D721Med (cell line): ENCODE measurements around the gene TOMM6.
"Not testable (repeated sequence)": the region's sequence is repeated elsewhere in the genome, so short reads cannot be mapped to it uniquely, and the experiment has no call there.

ENCODE experiments used
- DNase-seq: peaks from one replicate; pipeline ENCODE4 v3.0.0; 2011; ENCODE audit warnings: low spot score; ENCODE audit not compliant: insufficient read length
- FAIRE-seq: peaks from 2 replicates; lab custom pipeline; 2011; peaks lifted over from hg19 to GRCh38; lab: Jason Lieb, UNC
- TF ChIP-seq, protein P1 (sequence below): IDR thresholded peaks from 2 replicates; pipeline ENCODE4 v1.5.1; 2012; ENCODE audit warnings: mild to moderate bottlenecking, control low read depth; ENCODE audit not compliant: insufficient read depth; ENCODE audit errors: missing control alignments

The TOMM6 gene

DNA sequence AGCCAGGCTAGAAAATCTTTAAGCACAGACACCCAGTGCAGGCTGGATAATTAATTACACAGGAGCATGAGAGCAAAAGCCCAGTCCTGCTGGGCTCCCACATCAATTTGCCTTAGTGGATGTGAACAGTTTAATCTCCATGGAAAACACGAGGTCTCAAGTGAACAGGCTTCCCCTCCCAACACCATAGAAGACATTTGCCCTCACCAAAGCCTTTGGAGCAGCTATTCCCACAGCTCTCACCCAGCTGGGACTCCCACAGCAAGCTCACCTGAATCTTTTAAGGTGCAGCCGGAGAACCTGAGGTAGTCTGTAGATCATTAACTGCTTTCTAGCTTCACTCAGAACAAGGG lies 12.0 kb downstream of the TOMM6 start:
- FAIRE-seq (no peak), DNase-seq (no peak)
- TF ChIP-seq, protein P1, sequence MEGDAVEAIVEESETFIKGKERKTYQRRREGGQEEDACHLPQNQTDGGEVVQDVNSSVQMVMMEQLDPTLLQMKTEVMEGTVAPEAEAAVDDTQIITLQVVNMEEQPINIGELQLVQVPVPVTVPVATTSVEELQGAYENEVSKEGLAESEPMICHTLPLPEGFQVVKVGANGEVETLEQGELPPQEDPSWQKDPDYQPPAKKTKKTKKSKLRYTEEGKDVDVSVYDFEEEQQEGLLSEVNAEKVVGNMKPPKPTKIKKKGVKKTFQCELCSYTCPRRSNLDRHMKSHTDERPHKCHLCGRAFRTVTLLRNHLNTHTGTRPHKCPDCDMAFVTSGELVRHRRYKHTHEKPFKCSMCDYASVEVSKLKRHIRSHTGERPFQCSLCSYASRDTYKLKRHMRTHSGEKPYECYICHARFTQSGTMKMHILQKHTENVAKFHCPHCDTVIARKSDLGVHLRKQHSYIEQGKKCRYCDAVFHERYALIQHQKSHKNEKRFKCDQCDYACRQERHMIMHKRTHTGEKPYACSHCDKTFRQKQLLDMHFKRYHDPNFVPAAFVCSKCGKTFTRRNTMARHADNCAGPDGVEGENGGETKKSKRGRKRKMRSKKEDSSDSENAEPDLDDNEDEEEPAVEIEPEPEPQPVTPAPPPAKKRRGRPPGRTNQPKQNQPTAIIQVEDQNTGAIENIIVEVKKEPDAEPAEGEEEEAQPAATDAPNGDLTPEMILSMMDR = no peak

DNA sequence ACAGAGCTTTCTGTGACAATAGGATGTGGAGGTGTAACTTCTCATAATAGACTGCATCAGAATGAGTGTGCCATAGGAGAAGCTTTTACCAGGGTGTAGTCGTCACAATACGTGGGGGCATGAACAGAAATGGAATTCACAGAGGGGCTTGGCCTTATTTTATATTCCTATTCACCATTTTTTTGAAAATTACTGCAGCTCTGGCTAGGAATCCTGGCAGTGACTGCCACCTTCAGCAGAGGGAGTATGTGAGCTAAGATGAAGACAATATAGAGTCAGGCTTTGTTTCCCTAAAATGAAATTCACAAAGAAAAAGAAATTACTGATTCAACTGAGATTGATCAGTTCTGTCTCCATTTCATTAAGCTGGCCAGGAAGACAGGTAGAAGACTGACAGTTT lies 13.9 kb downstream of the TOMM6 start:
- no peak for FAIRE-seq
- TF ChIP-seq, protein P1 = peak; percentile 54
- DNase-seq = no peak

DNA sequence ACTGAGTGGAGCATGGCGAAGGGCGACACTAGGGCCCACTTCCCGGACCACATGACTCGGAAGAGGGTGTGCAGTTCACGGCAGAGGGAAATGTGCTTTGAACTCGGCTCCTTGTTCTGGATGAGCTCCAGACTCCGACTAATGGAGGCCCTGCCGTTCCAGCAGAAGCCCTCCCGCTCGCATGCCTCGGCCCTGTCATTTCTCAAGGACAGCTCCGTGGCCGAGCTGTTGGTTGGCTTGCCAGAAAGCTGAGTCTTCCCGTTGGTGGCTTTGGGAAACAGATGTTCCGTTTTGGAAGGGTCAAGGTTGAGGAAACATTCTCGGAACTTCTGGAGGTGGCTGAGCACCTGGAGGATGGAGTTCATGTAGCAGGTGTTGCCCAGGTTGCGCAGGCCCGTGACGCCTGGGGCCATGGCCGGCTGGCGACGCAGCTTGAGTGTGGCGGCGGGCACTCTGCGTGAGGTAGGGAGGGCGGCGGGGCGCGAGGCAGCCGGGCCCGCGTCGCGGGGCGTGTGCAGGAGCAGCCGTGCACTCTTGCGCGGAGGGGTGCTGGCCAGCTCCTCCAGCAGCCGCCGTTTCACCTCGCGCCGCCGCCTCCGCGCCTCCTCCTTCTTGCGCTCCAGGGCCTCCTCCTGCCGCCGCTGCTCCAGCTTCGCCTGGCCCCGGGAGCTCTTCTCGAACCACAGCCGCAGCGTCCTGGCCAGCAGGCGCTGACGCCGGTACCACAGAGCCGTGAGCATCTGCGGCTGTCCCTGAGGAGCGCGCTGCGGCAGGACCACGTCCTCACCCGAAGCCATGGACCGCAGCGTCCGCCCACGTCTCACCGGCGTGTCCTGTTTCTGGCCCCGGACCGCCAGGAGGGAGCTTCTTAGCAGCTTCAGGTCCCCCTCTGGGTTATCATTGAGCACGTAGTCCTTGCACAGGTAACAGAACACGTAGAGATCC lies 18.6 kb downstream of the TOMM6 start:
- TF ChIP-seq, protein P1 = no peak
- FAIRE-seq = no peak
- DNase-seq = no peak

DNA sequence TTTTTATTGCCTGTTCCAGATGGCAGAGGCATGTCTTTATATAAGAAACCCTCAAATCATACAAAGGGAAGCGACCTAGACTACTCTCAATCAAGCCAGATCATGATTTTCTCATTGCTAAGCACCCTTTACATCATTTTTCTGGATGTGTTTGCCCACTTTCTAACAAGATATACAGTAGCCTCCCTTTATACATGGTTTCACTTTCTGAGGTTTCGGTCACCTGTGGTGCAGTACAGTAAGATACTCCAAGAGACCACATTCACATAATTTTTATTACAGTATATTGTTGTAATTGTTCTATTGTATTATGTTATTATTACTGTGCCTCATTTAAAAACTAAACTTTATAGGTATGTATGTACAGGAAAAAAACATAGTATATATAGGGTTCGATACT lies 23.6 kb downstream of the TOMM6 start:
- FAIRE-seq = no peak
- DNase-seq = no peak
- TF ChIP-seq, protein P1 = no peak

DNA sequence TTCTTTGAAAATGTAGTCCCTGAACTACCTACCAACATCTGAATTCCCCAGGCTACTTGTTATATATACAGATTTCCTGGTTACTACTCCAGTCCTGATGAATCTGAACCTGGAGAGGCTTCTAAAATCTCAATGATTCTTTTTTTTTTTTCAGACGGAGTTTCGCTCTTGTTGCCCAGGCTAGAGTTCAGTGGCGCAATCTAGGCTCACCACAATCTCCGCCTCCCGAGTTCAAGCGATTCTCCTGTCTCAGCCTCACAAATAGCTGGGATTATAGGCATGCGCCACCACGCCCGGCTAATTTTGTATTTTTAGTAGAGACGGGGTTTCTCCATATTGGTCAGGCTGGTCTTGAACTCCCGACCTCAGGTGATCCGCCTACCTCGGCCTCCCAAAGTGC lies 24.5 kb downstream of the TOMM6 start:
- not testable (repeated sequence) for FAIRE-seq, DNase-seq

DNA sequence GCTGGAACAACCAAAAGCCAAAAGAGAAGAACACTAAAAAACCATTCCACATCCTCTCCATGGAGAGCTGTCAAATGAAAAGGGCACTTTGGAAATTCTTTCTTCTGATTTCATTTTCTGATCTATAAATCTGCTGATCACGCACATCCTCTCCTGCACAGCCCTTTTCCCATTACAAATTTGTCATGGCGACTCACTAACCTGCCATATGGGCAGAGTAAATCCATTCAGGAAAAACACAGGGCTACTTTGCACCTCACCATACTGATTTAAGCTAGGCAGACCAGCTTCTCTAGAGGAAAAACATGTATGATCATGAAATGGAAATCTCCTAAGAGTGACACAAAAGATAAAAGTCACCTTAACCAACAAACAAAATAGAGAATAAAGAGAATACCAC lies 26.0 kb downstream of the TOMM6 start:
- FAIRE-seq (peak; percentile 87), DNase-seq (no peak)
- TF ChIP-seq, protein P1 = no peak

DNA sequence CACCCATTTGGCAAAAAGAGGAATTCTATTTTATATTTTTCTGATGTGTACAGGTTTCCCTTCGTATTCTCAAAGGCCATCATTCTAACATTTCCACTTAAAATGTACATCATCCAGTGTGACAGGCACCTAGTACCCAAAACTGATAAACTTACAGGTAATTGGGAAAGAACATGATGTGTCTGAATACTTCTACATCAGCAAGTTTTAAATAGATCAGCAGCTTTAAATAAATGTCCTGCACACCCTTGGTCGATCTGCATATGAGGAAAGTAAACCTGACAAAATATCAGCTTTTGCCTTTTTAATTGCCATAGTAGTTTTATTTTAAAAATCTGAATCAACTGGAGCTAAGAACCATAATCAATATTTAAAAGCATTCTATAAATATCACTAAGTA lies 26.5 kb downstream of the TOMM6 start:
- TF ChIP-seq, protein P1 = no peak
- FAIRE-seq = no peak
- no peak for DNase-seq
